ENCODE results near the gene MERTK.

MERTK gene

DNA sequence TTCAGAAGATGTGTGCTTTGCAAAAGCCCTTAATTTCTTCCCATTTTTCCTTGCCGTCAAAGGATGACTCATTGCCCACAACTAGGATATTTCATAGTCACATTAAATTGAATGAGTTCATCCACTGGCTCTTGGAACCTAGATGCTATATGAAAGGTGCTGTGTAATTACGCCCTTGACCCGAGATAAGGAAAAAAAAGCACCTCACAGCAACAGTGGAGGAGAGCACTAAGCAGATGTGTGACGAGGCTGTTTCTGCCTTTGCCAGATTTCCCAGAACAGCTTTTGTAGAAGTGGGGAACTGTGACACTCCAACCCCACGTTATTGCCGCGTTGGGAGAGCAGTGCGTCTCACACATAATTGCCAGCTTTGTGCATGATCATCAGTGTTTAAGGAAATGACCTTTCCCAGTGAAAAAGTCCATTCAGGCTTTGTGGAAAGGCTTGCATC lies 123.4 kb downstream of the MERTK start:
- no peaks in the 10 kb centered on the region for H3K36me3 ChIP-seq (ENCODE audit: insufficient read depth, low read length)
- no peak overlapping the region for H3K9ac ChIP-seq (ENCODE audit: low read depth, low read length)
- H3K9me3 ChIP-seq (replicated peaks; ENCODE audit: low read length): peaks cover 3% of the 10 kb centered on the region
- H3K4me2 ChIP-seq (ENCODE audit: low read length): no peak overlapping the region
- H3K4me1 ChIP-seq (ENCODE audit: control insufficient read depth, insufficient read depth, low read length): no peaks in the 10 kb centered on the region
- peaks cover 66% of the 10 kb centered on the region for H3K27me3 ChIP-seq (ENCODE audit: control insufficient read depth, insufficient read depth, low read length)
- H3K4me3 ChIP-seq (ENCODE audit: low read length): no peak overlapping the region

DNA sequence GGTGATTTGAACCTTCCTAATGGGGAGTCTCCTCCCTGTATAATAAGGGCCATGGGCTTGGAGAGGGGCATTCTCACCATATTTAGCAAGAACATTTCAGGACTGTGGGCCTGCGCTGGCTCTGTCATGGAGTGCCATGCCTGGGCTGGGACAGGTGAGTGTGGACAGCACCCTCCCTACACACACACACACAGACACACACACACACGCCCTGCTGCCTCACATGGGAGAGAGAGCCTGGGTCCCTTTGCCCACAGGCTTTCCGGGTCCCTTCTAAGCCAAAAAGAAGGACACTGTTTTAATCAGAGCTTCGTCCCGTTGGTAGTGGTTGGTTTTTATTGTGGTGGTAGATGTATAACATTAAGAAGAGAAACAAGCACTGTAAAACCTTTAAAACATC lies 125.3 kb downstream of the MERTK start:
- Histone ChIP-seq H3K36me3 (ENCODE audit: insufficient read depth, low read length) (no peaks in the 10 kb centered on the region), H3K9me3 (replicated peaks; ENCODE audit: low read length) (no peaks in the 10 kb centered on the region), H3K9ac (ENCODE audit: low read depth, low read length) (no peak overlapping the region), H3K4me2 (ENCODE audit: low read length) (no peak overlapping the region), H3K4me1 (ENCODE audit: control insufficient read depth, insufficient read depth, low read length) (no peaks in the 10 kb centered on the region), H3K27me3 (ENCODE audit: control insufficient read depth, insufficient read depth, low read length) (peaks cover 54% of the 10 kb centered on the region), H3K4me3 (ENCODE audit: low read length) (no peak overlapping the region)

DNA sequence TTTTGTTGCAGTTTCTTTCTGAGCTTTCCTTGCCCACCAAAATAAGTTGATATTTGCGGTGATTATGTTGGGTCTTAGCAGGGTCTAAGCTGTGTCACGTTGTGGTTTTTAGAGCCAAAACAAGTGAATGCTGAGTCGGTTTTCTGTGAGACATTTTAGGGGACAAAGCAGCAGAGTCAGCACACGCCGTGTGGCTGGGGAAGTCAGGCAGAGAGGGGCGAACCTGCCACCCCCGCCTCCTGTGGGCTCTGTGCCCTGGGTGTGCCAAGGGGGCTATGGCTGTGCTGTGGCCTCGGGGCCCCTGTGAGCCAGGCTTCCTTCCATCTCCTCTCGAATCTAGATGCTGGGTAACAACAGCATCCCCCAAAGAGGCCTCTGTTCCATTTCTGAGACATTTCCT lies 125.8 kb downstream of the MERTK start:
- no peaks in the 10 kb centered on the region for H3K4me1 ChIP-seq (ENCODE audit: control insufficient read depth, insufficient read depth, low read length)

DNA sequence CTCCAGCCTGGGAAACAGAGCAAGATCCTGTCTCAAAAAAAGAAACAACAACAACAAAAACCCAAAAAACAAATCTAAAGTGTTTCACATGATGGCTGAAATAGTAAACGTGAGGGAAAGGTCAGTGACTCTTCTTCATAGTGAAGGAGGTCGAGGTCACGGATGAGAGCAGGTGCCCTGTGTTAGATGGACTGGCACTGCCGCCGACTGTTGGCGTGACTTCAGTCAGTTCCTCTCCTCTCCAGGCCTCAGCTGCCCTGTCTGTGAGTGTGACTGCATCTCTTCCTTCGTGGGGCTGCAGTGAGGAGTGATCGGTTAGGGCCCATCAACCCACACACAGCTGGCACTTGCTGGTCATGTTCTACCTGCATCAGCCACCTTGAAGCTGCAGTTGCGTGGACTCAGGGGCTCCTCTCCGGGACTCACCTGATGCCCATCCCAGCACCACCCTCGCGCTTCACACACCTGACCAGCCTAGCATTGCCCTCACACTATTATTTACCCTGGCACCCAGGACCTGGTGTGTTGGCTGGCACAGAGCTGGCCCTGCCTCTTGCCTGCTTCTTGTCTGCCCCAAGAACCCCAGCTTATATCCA lies 126.6 kb downstream of the MERTK start:
- Histone ChIP-seq H3K4me2 (ENCODE audit: low read length) (no peak overlapping the region), H3K36me3 (ENCODE audit: insufficient read depth, low read length) (no peaks in the 10 kb centered on the region), H3K4me1 (ENCODE audit: control insufficient read depth, insufficient read depth, low read length) (no peaks in the 10 kb centered on the region), H3K9me3 (replicated peaks; ENCODE audit: low read length) (no peaks in the 10 kb centered on the region), H3K4me3 (ENCODE audit: low read length) (no peak overlapping the region), H3K27me3 (ENCODE audit: control insufficient read depth, insufficient read depth, low read length) (peaks cover 47% of the 10 kb centered on the region), H3K9ac (ENCODE audit: low read depth, low read length) (no peak overlapping the region)

More for the DNA sequence above, 125.8 kb downstream of the MERTK start:
- no peak overlapping the region for H3K4me3 ChIP-seq (ENCODE audit: low read length)
- H3K27me3 ChIP-seq (ENCODE audit: control insufficient read depth, insufficient read depth, low read length): peaks cover 49% of the 10 kb centered on the region
- no peaks in the 10 kb centered on the region for H3K9me3 ChIP-seq (replicated peaks; ENCODE audit: low read length)
- no peaks in the 10 kb centered on the region for H3K36me3 ChIP-seq (ENCODE audit: insufficient read depth, low read length)
- no peak overlapping the region for H3K4me2 ChIP-seq (ENCODE audit: low read length)
- H3K9ac ChIP-seq (ENCODE audit: low read depth, low read length): no peak overlapping the region

DNA sequence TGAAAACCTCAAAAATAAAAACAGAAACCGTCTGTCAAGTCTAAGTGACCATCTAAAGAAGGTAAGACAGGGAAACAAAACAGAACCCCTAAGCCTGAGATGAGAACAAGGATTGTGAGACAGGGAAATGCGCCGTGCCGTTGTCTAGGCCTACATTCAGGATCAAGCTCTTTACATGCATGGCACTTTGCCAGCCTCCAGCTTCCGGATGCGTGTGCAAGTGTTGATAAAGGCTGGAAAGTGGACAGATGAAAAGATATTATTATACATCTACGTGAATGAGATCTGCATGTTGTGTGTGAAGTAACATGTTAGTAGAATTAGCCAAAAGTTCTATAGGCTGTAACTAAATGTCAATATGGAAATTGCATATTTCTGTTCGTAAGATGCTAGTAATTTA lies 128.1 kb downstream of the MERTK start:
- no peak overlapping the region for H3K4me3 ChIP-seq (ENCODE audit: low read length)
- H3K36me3 ChIP-seq (ENCODE audit: insufficient read depth, low read length): no peaks in the 10 kb centered on the region
- peaks cover 35% of the 10 kb centered on the region for H3K27me3 ChIP-seq (ENCODE audit: control insufficient read depth, insufficient read depth, low read length)
- no peak overlapping the region for H3K9ac ChIP-seq (ENCODE audit: low read depth, low read length)
- H3K4me1 ChIP-seq (ENCODE audit: control insufficient read depth, insufficient read depth, low read length): no peaks in the 10 kb centered on the region
- no peaks in the 10 kb centered on the region for H3K9me3 ChIP-seq (replicated peaks; ENCODE audit: low read length)
- H3K4me2 ChIP-seq (ENCODE audit: low read length): no peak overlapping the region

DNA sequence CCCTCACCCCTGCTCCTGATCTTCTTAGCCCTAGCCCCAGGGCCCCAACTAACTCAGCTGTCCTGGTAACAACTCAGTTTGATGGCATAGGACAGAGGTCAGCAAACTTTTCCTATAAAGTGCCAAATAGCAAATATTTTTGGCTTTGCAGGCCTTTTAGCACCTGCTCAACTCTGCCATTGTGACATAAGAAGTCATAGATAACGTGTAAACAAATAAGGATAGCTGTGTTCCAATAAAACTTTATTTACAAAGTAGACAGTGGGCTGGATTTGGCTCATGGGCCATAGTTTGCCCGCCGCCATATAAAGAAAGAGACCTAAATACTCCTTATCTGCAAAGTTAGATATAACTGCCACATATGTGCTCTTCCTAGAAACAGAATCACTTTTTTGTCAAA lies 129.4 kb downstream of the MERTK start:
- H3K9ac ChIP-seq (ENCODE audit: low read depth, low read length): no peak overlapping the region
- peaks cover 5% of the 10 kb centered on the region for H3K4me1 ChIP-seq (ENCODE audit: control insufficient read depth, insufficient read depth, low read length)
- no peaks in the 10 kb centered on the region for H3K36me3 ChIP-seq (ENCODE audit: insufficient read depth, low read length)
- H3K4me2 ChIP-seq (ENCODE audit: low read length): no peak overlapping the region
- H3K9me3 ChIP-seq (replicated peaks; ENCODE audit: low read length): no peaks in the 10 kb centered on the region
- peaks cover 35% of the 10 kb centered on the region for H3K27me3 ChIP-seq (ENCODE audit: control insufficient read depth, insufficient read depth, low read length)
- H3K4me3 ChIP-seq (ENCODE audit: low read length): no peak overlapping the region

DNA sequence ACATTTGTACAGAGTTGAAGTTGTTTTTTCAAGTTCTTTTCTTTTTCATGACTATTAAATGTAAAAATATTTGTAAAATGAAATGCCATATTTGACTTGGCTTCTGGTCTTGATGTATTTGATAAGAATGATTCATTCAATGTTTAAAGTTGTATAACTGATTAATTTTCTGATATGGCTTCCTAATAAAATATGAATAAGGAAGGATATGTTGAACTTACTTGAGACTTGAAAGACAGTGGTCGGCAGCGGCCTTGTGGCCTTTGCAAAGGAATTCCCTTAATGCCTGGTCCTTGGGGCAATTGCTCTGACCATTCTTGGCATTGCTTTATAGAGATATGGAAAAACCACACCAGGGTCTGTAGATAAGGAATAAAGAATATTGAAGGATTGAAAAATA lies 130.8 kb downstream of the MERTK start:
- H3K4me2 ChIP-seq (ENCODE audit: low read length): no peak overlapping the region
- peaks cover 30% of the 10 kb centered on the region for H3K27me3 ChIP-seq (ENCODE audit: control insufficient read depth, insufficient read depth, low read length)
- no peak overlapping the region for H3K9ac ChIP-seq (ENCODE audit: low read depth, low read length)
- H3K4me1 ChIP-seq (ENCODE audit: control insufficient read depth, insufficient read depth, low read length): peaks cover 11% of the 10 kb centered on the region
- H3K4me3 ChIP-seq (ENCODE audit: low read length): no peak overlapping the region
- no peaks in the 10 kb centered on the region for H3K36me3 ChIP-seq (ENCODE audit: insufficient read depth, low read length)
- H3K9me3 ChIP-seq (replicated peaks; ENCODE audit: low read length): no peaks in the 10 kb centered on the region

DNA sequence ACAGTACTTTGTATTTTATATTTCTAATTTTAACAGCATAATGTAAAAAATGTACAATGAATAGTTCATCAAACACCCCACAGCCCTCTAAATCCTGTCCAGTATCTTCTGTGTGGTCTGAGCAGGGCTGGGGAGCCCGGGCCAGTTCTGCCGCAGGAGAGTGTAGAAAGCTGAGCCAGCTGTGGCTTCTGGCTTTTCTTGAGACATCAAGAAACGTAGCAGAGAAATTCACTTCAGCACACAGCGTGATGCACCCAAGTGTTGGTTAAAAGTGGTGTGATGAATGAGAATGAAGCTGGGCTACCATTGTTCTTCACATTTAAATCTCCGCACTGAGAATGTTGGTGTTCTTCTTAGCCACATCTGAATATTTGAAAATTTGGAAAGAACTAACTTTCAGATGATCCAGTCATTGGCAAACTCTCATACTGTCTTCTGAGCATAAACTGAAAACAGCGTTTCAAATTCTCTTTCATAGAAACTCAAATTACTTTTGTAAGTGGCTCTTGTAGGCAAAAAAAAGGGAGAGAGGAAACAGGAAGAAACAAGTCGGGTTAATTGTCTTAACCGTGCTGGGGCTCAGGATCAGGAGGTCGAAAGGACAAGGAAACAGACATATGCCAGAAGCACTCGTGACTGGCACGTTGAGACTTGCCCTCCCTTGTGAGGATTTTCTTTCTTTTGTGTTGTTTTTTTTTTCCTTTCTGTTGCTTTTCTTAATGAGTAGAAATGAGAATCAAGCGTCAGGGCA lies 133.2 kb downstream of the MERTK start:
- H3K4me3 ChIP-seq (ENCODE audit: low read length): no peak overlapping the region

DNA sequence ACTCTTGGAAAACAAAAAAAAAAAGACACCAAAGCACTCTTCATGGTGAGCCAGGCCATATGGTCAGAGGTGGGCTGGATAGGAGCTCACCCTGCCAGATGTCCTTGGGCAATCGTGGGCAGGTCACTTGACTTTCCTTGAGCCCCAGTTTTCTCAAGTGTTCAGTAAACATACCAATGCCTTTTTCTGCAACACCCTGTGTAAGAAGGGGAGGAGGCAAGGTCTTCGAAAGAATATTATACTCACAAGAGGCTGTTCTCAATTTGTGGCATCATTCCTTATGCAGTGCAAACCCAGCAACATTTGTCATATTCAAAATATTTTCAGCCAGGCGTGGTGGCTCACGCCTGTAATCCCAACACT lies 133.8 kb downstream of the MERTK start:
- Histone ChIP-seq H3K9ac (ENCODE audit: low read depth, low read length) (no peak overlapping the region), H3K4me3 (ENCODE audit: low read length) (no peak overlapping the region), H3K4me2 (ENCODE audit: low read length) (no peak overlapping the region)

More for the DNA sequence above, 133.2 kb downstream of the MERTK start:
- peak overlapping the region; percentile 19 for H3K4me2 ChIP-seq (ENCODE audit: low read length)
- peaks cover 18% of the 10 kb centered on the region for H3K27me3 ChIP-seq (ENCODE audit: control insufficient read depth, insufficient read depth, low read length)
- H3K36me3 ChIP-seq (ENCODE audit: insufficient read depth, low read length): no peaks in the 10 kb centered on the region
- H3K9ac ChIP-seq (ENCODE audit: low read depth, low read length): no peak overlapping the region
- no peaks in the 10 kb centered on the region for H3K9me3 ChIP-seq (replicated peaks; ENCODE audit: low read length)
- H3K4me1 ChIP-seq (ENCODE audit: control insufficient read depth, insufficient read depth, low read length): peaks cover 11% of the 10 kb centered on the region

DNA sequence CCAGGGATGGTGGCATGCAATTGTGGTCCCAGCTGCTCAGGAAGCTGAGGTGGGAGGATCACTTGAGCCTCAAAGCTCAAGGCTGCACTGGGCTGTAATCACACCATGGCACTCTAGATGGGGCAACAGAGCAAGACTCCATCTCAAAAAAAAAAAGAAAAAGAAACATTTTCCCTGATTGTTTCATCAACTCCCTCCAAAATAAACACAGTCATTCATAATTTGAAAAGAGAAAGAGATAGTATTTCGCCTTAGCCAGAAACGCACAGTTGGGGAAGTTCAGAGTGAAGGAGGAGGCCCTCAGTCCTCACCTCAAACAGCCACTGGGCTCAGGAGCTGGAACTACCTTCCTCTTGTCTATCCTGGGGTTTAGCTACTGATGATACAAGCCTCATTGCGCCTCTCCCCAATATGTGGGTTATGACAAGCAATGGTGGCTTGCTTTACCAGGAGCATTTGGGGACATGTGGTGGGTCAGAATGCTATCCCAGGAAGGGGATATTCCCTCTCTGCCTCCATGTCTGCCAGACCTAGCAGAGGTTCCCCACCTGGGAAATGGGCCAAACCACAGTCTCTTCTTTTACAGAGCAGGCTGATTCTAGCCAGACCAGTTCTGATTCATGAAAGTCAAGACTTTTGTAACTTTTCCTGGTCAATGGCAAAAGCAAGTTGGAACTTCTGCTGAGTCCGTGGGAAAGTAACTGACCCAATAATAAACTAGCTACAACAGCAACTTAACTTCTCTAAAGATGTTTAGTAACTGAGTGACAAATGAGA lies 134.5 kb downstream of the MERTK start:
- Histone ChIP-seq H3K36me3 (ENCODE audit: insufficient read depth, low read length) (no peaks in the 10 kb centered on the region), H3K4me3 (ENCODE audit: low read length) (no peak overlapping the region), H3K9me3 (replicated peaks; ENCODE audit: low read length) (no peaks in the 10 kb centered on the region), H3K27me3 (ENCODE audit: control insufficient read depth, insufficient read depth, low read length) (peaks cover 27% of the 10 kb centered on the region), H3K4me1 (ENCODE audit: control insufficient read depth, insufficient read depth, low read length) (peaks cover 11% of the 10 kb centered on the region), H3K4me2 (ENCODE audit: low read length) (no peak overlapping the region), H3K9ac (ENCODE audit: low read depth, low read length) (no peak overlapping the region)

More for the DNA sequence above, 133.8 kb downstream of the MERTK start:
- no peaks in the 10 kb centered on the region for H3K9me3 ChIP-seq (replicated peaks; ENCODE audit: low read length)
- H3K36me3 ChIP-seq (ENCODE audit: insufficient read depth, low read length): no peaks in the 10 kb centered on the region
- H3K27me3 ChIP-seq (ENCODE audit: control insufficient read depth, insufficient read depth, low read length): peaks cover 20% of the 10 kb centered on the region
- H3K4me1 ChIP-seq (ENCODE audit: control insufficient read depth, insufficient read depth, low read length): peaks cover 11% of the 10 kb centered on the region

DNA sequence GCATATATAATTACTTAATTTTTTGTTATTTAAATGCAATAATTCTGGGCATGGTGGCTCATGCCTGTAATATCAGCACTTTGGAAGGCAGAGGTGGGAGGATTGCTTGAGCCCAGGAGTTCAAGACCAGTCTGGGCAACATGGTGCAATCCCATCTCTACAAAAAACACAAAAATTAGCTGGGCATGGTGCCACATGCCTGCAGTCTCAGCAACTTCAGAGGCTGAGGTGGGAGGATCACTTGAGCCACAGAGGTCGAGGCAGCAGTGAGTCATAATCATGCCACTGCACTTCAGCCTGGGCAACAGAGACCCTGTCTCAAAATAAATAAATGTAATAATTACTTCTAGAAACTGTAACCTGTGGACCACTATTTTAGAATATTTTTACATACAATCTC lies 135.2 kb downstream of the MERTK start:
- H3K4me3 ChIP-seq (ENCODE audit: low read length): no peak overlapping the region
- no peak overlapping the region for H3K4me2 ChIP-seq (ENCODE audit: low read length)
- peaks cover 11% of the 10 kb centered on the region for H3K4me1 ChIP-seq (ENCODE audit: control insufficient read depth, insufficient read depth, low read length)
- H3K27me3 ChIP-seq (ENCODE audit: control insufficient read depth, insufficient read depth, low read length): peaks cover 34% of the 10 kb centered on the region
- no peaks in the 10 kb centered on the region for H3K9me3 ChIP-seq (replicated peaks; ENCODE audit: low read length)
- no peak overlapping the region for H3K9ac ChIP-seq (ENCODE audit: low read depth, low read length)
- no peaks in the 10 kb centered on the region for H3K36me3 ChIP-seq (ENCODE audit: insufficient read depth, low read length)
